GM03348 (cell line): ENCODE results near the gene INTS4.
A peak's percentile ranks its signal among the peaks of the same experiment; 100 is the strongest.
"Not testable (repeated sequence)": the region's sequence is repeated elsewhere in the genome, so short reads cannot be mapped to it uniquely, and the experiment has no call there.

Experiments used
- DNase-seq: peaks from one replicate; pipeline ENCODE4 v3.0.0; 2012; ENCODE audit warnings: low spot score

INTS4 gene, protein sequence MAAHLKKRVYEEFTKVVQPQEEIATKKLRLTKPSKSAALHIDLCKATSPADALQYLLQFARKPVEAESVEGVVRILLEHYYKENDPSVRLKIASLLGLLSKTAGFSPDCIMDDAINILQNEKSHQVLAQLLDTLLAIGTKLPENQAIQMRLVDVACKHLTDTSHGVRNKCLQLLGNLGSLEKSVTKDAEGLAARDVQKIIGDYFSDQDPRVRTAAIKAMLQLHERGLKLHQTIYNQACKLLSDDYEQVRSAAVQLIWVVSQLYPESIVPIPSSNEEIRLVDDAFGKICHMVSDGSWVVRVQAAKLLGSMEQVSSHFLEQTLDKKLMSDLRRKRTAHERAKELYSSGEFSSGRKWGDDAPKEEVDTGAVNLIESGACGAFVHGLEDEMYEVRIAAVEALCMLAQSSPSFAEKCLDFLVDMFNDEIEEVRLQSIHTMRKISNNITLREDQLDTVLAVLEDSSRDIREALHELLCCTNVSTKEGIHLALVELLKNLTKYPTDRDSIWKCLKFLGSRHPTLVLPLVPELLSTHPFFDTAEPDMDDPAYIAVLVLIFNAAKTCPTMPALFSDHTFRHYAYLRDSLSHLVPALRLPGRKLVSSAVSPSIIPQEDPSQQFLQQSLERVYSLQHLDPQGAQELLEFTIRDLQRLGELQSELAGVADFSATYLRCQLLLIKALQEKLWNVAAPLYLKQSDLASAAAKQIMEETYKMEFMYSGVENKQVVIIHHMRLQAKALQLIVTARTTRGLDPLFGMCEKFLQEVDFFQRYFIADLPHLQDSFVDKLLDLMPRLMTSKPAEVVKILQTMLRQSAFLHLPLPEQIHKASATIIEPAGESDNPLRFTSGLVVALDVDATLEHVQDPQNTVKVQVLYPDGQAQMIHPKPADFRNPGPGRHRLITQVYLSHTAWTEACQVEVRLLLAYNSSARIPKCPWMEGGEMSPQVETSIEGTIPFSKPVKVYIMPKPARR

DNA sequence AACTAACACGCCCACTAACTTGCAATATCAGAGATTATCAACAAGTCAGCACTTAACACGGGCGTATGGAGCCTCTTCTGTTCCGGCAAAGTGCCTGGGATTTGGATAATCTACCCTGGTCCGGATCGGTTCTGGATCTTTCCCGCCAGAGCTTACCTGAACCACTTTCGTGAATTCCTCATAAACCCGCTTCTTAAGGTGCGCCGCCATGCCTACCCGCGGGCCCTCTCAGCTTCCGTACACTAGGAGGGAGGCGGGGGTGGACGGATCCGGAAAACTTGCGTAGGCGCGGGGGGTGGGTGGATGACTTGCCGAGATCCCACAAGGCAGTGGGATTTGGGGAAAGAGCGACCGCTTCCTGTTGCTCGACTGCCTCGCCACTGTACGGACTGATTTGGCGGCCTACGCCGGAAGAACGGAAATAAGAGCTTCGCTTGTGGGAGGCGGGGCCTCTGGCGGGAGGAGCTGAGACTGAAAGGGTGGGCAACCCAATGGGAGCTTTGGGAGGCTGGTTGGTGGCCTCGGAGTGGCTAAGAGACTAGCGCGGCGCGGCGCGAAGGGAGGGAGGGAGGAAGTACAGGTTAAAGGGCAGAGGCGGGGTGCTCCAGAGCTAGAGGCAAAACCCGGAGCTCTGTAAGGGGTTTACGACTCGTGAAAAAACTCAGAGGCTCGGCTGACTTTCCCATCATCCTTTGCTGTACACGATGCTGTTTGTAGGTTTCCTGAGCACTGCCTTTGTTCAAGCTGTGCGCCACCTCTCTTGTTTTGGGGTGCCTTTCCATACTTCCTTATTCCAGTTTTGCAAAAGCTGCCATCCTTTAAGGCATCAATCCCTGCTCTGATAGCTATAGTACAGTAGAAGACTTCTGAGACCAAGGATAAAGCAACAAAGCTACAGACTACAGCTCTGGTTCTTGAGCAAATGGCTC, at the start of gene INTS4:
INTS4 (minus strand) TSS at position 235 of the 929 bp plus-strand sequence; CDS start at position 210, 25 bp downstream.
- DNase-seq: peak; percentile 97

GRCh38 chr11:78041843-78042440, 47.5 kb upstream of the INTS4 start:
- no peak for DNase-seq

- DNase-seq: not testable (repeated sequence)
Measured at GRCh38 chr11:78041380-78041719, 46.9 kb upstream of the INTS4 start.

GRCh38 chr11:78040691-78041379, 46.4 kb upstream of the INTS4 start:
- DNase-seq: no peak

DNA sequence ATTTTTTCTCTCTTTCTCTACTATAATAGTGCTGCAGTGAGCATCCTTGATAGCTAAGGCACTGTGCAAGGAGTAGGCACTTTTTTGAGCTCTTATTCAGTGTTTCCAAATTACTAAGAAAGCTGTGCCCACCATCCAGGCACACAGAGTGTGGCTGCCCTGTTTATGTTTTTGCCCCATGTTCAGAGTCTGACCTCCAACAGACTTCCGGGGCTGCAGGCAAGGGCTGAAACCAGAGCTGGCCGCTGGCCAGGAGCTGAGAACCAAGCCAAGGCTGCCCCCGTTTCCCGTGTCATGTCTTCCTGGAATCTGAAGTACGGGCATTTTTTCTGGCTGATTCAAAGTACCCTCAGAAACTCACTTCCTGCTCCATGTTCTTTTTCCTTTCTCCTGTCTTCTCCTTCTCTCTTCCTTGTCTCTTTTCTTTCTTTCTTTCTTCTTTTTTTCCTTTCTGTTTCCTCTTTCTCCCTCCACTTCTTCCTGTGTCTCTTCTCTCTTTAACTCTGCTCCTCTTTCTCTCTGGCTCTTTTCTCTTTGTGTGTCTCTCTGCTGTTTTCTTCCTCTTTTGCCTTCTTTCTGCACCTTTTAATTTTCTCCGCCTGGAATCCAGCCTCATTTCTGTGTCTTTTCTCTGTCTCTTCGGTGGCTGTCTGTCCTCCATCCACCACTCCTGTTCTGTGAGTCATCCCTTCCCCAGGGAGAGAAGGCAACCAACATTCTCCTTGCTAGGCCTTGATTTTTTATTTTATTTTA, 45.6 kb upstream of the INTS4 start:
- peak; percentile 88 for DNase-seq

GRCh38 chr11:78039391-78039918, 45.0 kb upstream of the INTS4 start:
- no peak for DNase-seq

DNA sequence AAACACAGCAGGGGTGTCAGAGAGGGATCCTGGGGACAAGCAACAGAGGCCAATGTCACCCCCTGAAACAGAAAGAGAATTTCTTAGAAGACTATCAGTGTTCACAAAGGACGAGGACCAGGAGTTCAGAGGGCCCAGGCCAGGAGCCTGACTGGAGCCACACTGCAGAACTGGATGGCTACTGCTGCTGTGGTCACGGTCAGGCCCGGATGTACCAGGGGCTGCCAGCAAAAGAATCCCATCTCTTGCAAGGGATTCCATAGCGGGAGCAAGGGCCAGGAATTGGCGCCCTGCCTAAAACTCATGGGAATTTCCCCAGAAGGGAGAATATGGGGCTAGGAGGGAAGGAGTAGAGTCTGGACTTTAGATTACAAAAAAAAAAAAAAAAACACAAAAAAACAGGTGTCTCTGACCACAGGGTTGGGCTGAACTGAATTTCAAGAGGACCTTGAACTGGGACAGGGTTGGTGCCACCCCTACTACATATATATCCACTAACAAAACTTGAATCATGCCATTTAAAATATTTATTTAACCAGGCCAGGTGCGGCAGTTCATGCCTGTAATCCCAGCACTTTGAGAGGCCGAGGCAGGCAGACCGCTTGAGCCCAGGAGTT, 44.3 kb upstream of the INTS4 start:
- no peak for DNase-seq

GRCh38 chr11:78037825-78038620, 43.6 kb upstream of the INTS4 start:
- no peak for DNase-seq

DNA sequence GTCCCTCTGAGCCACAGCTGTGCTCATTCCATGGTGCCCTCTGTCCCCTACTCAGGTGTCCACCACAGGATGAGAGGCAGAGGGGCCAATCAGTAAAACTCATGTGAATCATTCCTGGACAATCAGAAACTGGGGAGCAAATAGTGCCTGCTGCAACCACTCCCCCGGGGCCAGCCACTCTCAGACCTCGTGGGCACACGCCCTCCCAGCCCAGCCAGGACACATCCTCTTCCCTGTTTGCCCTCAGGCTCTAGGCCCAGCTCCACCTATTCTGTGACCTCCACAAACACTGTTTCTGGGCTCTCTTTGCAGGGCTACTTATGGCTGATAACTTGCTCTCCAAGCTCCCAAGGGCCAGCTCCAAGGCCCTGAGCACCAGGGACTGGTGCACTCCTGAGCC, 42.6 kb upstream of the INTS4 start:
- DNase-seq: no peak

DNA sequence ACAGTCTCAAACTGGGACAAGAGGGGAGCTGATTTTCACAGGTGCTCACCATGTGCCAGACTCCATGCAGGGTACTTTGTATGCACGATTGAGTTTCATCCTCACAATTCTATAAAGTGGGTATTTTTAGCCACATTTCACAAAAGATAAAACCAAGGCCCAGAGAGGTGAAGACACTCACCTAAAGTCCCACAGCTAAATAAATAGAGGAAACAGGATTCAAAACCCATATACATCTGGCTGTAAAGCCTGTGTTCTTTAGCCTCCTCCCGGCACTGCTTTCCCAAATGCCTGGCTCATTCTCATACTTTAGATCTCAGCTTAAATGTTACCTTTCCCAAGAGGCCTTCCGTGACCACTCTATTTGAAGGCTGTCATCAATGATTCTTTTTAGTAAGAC, 41.8 kb upstream of the INTS4 start:
- no peak for DNase-seq

- DNase-seq: no peak
Measured at GRCh38 chr11:78034623-78035022, 40.2 kb upstream of the INTS4 start.

GRCh38 chr11:78033040-78033439, 38.6 kb upstream of the INTS4 start:
- DNase-seq: no peak

DNA sequence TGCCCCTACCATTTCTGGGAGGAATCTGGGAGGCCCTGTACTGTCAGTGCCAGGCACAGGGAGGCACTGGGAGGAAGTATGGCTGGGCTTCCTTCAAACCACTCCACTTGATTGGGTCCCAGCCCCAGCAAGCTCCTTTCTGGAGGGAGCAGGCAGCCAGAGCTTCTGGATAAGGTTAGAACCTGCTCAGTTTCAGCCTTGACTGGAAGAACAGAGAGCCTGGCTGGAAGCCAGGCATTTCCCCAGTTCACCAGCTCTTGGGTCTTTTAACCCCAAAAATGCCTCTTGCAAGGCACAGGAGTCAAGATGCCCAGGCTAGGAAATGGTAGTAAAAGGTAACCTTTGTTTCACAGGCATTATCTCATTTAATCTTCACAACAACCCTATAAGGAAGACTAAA, 37.6 kb upstream of the INTS4 start:
- DNase-seq: no peak

DNA sequence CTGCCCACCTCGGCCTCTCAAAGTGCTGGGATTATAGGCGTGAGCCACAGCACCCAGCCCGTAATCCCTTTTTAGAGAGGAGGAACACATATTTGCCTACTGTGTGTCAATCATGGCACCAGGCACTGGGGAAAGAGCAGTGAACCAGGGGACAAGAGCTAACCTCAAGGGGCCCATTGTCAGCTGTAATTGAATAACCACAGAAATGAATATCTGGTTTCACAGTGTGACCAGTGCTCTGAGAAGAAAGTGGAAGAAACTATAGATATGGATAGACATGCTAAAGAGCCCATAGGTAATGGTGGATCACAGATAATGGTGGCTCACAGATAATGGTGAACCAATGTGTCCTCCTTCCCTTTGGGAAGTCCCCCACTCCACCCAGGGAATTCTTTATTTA, 37.2 kb upstream of the INTS4 start:
- DNase-seq: no peak

DNA sequence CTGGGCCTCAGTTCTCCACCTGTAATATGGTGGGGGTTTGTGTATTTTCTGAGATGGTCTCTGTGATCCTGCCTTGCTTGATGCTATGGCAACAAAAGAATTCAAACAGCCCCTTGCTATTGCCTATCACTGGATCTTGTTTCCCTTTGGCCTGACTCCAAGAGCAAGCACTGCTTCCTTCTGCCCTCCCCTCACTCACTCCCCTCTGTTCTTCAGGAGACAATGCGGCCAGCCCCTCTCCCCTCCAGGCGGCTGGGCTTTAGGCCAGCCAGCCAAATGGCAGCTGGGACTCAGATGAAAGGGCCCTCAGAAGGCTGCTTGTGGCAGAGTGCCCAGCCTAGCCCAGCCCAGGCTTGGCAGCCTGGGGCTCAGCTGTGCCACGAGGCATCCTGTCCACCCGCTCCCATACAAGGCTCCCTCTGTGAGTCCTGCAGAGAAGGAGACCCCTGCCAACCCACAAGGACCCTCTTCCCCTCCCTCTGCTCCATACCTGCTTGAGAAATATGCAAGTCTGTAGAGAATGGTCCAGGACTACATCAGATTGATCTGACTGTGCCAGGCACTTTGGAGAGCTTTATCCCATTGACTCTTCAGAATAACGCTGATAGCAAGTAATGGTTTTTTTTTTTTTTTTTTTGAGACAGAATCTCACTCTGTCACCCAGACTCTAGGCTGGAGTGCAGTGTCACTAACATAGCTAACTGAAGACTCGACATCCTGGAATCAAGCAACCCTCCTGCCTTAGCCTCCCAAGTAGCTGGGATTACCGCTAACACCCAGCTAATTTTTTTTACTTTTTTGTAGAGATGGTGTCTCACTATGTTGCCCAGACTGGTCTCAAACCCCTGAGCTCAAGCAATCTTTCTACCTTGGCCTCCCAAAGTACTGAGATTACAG, 36.2 kb upstream of the INTS4 start:
- peak; percentile 66 for DNase-seq

- DNase-seq: not testable (repeated sequence)
Measured at GRCh38 chr11:78028423-78028822, 34.0 kb upstream of the INTS4 start.

- DNase-seq: no peak
Measured at GRCh38 chr11:78027759-78028158, 33.3 kb upstream of the INTS4 start.

GRCh38 chr11:78025378-78025777, 30.9 kb upstream of the INTS4 start:
- no peak for DNase-seq
